OCI-LY1 (cell line): ENCODE results near the gene GRB10.

Experiments used
- H2AFZ ChIP-seq: fragments of 200-600 bp; sonication (generic), shearing (Covaris generic); 2 replicates; pipeline ENCODE4 v1.6.0; 2014; ENCODE audit warnings: antibody characterized with exemption, mild to moderate bottlenecking, low read length
- H3F3A ChIP-seq: fragments of 200-600 bp; sonication (generic), shearing (Covaris generic); 2 replicates; pipeline ENCODE4 v1.6.0; 2014; ENCODE audit warnings: mild to moderate bottlenecking, antibody characterized with exemption, low read length, moderate library complexity; ENCODE audit not compliant: insufficient read depth
- H3K27ac ChIP-seq: fragments of 200-600 bp; sonication (generic); 2 replicates; pipeline ENCODE4 v1.5.1; 2014; ENCODE audit warnings: low read length, mixed run types, mild to moderate bottlenecking, low read depth; ENCODE audit not compliant: poor library complexity, severe bottlenecking
- H3K27me3 ChIP-seq: fragments of 200-600 bp; sonication (generic); 2 replicates; pipeline ENCODE4 v1.6.0; 2014; ENCODE audit warnings: antibody characterized with exemption, mild to moderate bottlenecking, low read length, moderate library complexity; ENCODE audit not compliant: insufficient read depth
- H3K36me3 ChIP-seq: fragments of 200-600 bp; sonication (generic); 2 replicates; pipeline ENCODE4 v1.6.1; 2014; ENCODE audit warnings: mild to moderate bottlenecking, antibody characterized with exemption, low read length, moderate library complexity, mixed read lengths; ENCODE audit not compliant: insufficient read depth
- H3K4me1 ChIP-seq: fragments of 200-600 bp; sonication (generic); 2 replicates; pipeline ENCODE4 v1.5.1; 2014; ENCODE audit warnings: mild to moderate bottlenecking, low read length, moderate library complexity; ENCODE audit not compliant: insufficient read depth, severe bottlenecking
- H3K4me2 ChIP-seq: fragments of 200-600 bp; sonication (generic), shearing (Covaris generic); 2 replicates; pipeline ENCODE4 v1.6.1; 2014; ENCODE audit warnings: low read length
- H3K4me3 ChIP-seq: fragments of 200-600 bp; sonication (generic); 2 replicates; pipeline ENCODE4 v1.5.1; 2014; ENCODE audit warnings: low read length, low read depth, mild to moderate bottlenecking, mixed read lengths; ENCODE audit not compliant: poor library complexity, severe bottlenecking
- H3K79me2 ChIP-seq: fragments of 200-600 bp; shearing (Covaris generic); 2 replicates; pipeline ENCODE4 v1.6.1; 2016; ENCODE audit warnings: mixed run types, low read length, mixed read lengths; ENCODE audit not compliant: insufficient read depth
- H3K9ac ChIP-seq: fragments of 200-600 bp; sonication (generic), shearing (Covaris generic); 2 replicates; pipeline ENCODE4 v1.6.1; 2014; ENCODE audit warnings: mild to moderate bottlenecking, low read length, mixed read lengths
- H3K9me2 ChIP-seq: fragments of 200-600 bp; sonication (generic), shearing (Covaris generic); 2 replicates; pipeline ENCODE4 v1.6.1; 2014; ENCODE audit warnings: low read depth, mild to moderate bottlenecking, low read length, mixed read lengths
- H3K9me3 ChIP-seq: fragments of 200-600 bp; shearing (Covaris generic); 2 replicates; pipeline ENCODE4 v1.6.1; 2014; ENCODE audit warnings: low read length, mixed read lengths
- H4K20me1 ChIP-seq: fragments of 200-600 bp; sonication (generic), shearing (Covaris generic); 2 replicates; pipeline ENCODE4 v1.6.0; 2016; ENCODE audit warnings: mild to moderate bottlenecking, low read length; ENCODE audit not compliant: insufficient read depth
- EZH2 ChIP-seq: fragments of 200-600 bp; sonication (generic), shearing (Covaris generic); IDR thresholded peaks from 2 replicates; pipeline ENCODE4 v1.8.0; 2017; ENCODE audit warnings: borderline replicate concordance, mixed run types, mild to moderate bottlenecking, antibody characterized with exemption, low read length, moderate library complexity, mixed read lengths
- TF ChIP-seq, protein P1 (sequence below): fragments of 200-600 bp; sonication (generic), shearing (Covaris generic); IDR thresholded peaks from 2 replicates; pipeline ENCODE4 v1.5.1; 2017; ENCODE audit warnings: mild to moderate bottlenecking, antibody characterized with exemption, low read length, moderate library complexity, mixed read lengths

GRB10 gene

DNA sequence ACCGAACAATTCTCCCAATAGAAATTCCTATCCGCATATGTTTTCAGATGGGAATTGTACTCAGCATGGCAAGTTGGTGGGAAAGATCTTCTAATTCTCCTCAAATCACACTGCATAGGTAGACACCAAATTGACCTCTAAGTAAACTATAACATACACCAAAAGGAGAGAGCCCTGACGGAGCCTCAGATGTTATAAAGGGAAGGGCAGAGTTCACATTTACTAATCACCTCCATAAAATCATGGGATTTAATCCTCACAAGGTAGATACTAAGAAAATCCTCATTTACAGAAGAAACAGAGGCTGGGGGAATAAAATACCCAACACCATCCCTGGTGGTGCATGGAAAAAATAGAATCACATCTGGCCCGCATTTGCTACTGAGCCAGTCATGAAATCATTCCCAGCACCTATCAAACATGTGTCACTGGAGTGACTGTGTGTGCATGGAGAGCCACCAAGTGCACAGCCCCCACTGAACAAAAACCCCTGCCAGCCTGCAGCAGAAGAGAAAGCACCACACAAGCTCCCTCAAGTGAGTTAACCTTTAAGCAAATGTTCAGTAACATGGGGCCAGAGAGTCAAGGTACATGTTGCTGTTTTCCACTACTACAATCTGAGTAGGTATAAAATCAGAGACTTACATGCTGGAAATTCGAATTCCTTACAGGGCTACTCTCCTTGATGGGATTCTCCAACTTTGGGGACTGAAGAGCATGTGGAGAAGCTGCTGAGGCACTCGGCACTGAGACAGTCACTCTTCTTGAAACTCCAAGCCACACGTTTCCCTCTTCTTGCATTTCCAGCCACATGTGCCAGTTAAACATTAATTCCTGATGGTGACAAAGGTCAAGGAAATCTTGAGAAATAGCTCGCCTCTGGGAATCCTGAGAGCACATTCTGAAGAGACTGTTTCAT, 217.8 kb downstream of the GRB10 start, which contains the start of gene DDC:
TSS of gene DDC (minus strand) at position 766 of the 919 bp plus-strand sequence. CDS start 21,320 bp downstream, outside the sequence.
- no peak for TF ChIP-seq EZH2
- TF ChIP-seq, protein P1, sequence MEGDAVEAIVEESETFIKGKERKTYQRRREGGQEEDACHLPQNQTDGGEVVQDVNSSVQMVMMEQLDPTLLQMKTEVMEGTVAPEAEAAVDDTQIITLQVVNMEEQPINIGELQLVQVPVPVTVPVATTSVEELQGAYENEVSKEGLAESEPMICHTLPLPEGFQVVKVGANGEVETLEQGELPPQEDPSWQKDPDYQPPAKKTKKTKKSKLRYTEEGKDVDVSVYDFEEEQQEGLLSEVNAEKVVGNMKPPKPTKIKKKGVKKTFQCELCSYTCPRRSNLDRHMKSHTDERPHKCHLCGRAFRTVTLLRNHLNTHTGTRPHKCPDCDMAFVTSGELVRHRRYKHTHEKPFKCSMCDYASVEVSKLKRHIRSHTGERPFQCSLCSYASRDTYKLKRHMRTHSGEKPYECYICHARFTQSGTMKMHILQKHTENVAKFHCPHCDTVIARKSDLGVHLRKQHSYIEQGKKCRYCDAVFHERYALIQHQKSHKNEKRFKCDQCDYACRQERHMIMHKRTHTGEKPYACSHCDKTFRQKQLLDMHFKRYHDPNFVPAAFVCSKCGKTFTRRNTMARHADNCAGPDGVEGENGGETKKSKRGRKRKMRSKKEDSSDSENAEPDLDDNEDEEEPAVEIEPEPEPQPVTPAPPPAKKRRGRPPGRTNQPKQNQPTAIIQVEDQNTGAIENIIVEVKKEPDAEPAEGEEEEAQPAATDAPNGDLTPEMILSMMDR = no peak
- no peak within 1 kb of the TSS for H3K9ac ChIP-seq
- H2AFZ ChIP-seq = no peak within 1 kb of the TSS
- no peaks in the 10 kb centered on the region for H4K20me1 ChIP-seq
- H3K4me1 ChIP-seq = no peaks in the 10 kb centered on the region
- no peaks in the 10 kb centered on the region for H3F3A ChIP-seq
- no peaks in the 10 kb centered on the region for H3K9me3 ChIP-seq
- H3K4me2 ChIP-seq = no peak within 1 kb of the TSS
- H3K27ac ChIP-seq = no peak within 1 kb of the TSS
- H3K27me3 ChIP-seq = 0 out of 2 replicates have a peak, but pooled peaks cover 11% of the 10 kb centered on the region
- no peaks in the 10 kb centered on the region for H3K36me3 ChIP-seq
- H3K79me2 ChIP-seq = no peaks in the 10 kb centered on the region
- no peaks in the 10 kb centered on the region for H3K9me2 ChIP-seq
- no peak within 1 kb of the TSS for H3K4me3 ChIP-seq

DNA sequence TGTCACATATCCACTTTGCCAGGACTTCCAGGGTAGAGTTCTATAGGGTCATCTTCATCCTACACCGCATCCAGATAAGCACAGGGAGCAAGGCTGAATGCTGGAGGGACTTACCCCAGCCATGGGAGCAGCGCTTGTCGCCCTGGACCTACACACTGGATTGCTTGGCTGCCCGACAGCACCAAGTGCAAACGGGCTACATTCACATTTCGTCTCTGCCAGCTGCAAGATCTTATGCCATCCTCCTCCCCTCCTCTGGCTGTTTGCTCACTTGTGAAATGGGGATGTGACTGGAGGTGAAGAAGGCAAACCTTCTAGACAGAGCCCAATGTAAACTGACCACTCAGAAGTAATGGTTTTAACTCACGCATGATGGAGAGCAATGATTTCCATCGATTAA, 218.5 kb downstream of the GRB10 start:
- Histone ChIP-seq H3K36me3 (no peaks in the 10 kb centered on the region), H3K27me3 (0 out of 2 replicates have a peak, but pooled peaks cover 11% of the 10 kb centered on the region), H3K4me3 (no peak overlapping the region), H3K9me2 (no peaks in the 10 kb centered on the region), H3K9me3 (no peaks in the 10 kb centered on the region), H3K79me2 (no peaks in the 10 kb centered on the region), H3K4me2 (no peak overlapping the region), H3F3A (no peaks in the 10 kb centered on the region), H2AFZ (no peak overlapping the region), H4K20me1 (no peaks in the 10 kb centered on the region), H3K9ac (no peak overlapping the region), H3K4me1 (no peaks in the 10 kb centered on the region), H3K27ac (no peak overlapping the region)
- no peak for TF ChIP-seq EZH2
- TF ChIP-seq, protein P1 = no peak

DNA sequence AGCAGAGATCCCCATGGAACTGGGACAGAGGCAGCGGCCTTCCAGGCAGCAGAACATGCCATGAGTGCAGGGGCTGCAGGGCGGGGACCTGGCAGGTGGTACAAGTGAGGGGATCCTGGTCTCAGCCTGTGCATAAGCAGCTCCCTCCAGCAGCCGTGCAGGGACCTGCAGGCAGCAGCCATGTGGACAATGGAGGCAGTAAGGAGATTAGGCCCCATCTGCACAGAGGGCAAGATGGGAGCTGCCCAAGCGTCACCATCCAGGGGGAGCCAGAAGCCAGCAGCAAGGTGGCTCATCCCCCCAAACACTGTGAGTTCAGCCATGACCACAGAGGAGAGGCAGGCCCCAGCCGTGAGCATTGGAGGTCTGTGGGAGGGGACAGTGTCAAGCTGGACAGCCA, 220.6 kb downstream of the GRB10 start:
- Histone ChIP-seq H3K9me3 (no peaks in the 10 kb centered on the region), H3K9ac (no peak overlapping the region), H3K4me2 (no peak overlapping the region), H3F3A (no peaks in the 10 kb centered on the region), H3K4me1 (no peaks in the 10 kb centered on the region), H2AFZ (no peak overlapping the region), H3K36me3 (no peaks in the 10 kb centered on the region), H4K20me1 (no peaks in the 10 kb centered on the region), H3K79me2 (no peaks in the 10 kb centered on the region), H3K4me3 (no peak overlapping the region), H3K9me2 (no peaks in the 10 kb centered on the region), H3K27me3 (0 out of 2 replicates have a peak, but pooled peaks cover 3% of the 10 kb centered on the region), H3K27ac (no peak overlapping the region)
- TF ChIP-seq, protein P1 = no peak
- no peak for TF ChIP-seq EZH2
